Bone marrow (tissue), 2 donors: ENCODE measurements around the gene GOLPH3.
"Not testable (repeated sequence)": the region's sequence is repeated elsewhere in the genome, so short reads cannot be mapped to it uniquely, and the experiment has no call there.

ENCODE experiments used
- DNase-seq, 2 donors: peaks; one replicate each; lab custom pipeline; 2025; lab: John Stamatoyannopoulos, UW

GOLPH3 gene

GRCh38 chr5:32098890-32099310 is 75.2 kb downstream of the GOLPH3 start:
- no peak for DNase-seq

- no peak for DNase-seq
Observed at GRCh38 chr5:32098291-32098690, 75.8 kb downstream of the GOLPH3 start.

- no peak for DNase-seq
Observed at GRCh38 chr5:32096891-32097595, 77.1 kb downstream of the GOLPH3 start.

- DNase-seq: no peak
Observed at GRCh38 chr5:32095261-32095671, 78.9 kb downstream of the GOLPH3 start.

GRCh38 chr5:32094691-32095090 is 79.4 kb downstream of the GOLPH3 start:
- DNase-seq: no peak

- DNase-seq: peak in 1 of 2 donors; percentile 54
Observed at GRCh38 chr5:32092938-32093812, 80.9 kb downstream of the GOLPH3 start.

- no peak for DNase-seq
Observed at GRCh38 chr5:32090755-32091128, 83.4 kb downstream of the GOLPH3 start.

- no peak for DNase-seq
Observed at GRCh38 chr5:32090026-32090754, 83.9 kb downstream of the GOLPH3 start.

DNA sequence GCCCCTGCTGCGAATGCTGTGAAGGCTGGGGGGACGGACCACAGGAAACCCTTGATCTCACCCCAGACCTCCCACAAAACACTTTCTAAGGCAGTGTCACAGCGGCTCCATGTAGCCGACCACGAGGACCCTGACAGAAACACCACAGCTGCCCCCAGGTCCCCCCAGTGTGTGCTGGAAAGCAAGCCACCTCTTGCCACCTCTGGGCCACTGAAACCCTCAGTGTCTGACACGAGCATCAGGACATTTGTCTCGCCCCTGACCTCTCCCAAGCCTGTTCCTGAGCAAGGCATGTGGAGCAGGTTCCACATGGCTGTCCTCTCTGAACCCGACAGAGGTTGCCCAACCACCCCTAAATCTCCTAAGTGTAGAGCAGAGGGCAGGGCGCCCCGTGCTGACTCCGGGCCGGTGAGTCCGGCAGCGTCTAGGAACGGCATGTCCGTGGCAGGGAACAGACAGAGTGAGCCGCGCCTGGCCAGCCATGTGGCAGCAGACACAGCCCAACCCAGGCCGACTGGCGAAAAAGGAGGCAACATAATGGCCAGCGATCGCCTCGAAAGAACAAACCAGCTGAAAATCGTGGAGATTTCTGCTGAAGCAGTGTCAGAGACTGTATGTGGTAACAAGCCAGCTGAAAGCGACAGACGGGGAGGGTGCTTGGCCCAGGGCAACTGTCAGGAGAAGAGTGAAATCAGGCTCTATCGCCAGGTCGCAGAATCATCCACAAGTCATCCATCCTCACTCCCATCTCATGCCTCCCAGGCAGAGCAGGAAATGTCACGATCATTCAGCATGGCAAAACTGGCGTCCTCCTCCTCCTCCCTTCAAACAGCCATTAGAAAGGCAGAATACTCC is 84.7 kb downstream of the GOLPH3 start:
- DNase-seq: no peak

GRCh38 chr5:32088214-32088613 is 85.9 kb downstream of the GOLPH3 start:
- no peak for DNase-seq

GRCh38 chr5:32087086-32088082 is 86.7 kb downstream of the GOLPH3 start:
- DNase-seq: no peak

GRCh38 chr5:32083981-32084430 is 90.1 kb downstream of the GOLPH3 start:
- no peak for DNase-seq

GRCh38 chr5:32082701-32083100 is 91.4 kb downstream of the GOLPH3 start:
- no peak for DNase-seq

DNA sequence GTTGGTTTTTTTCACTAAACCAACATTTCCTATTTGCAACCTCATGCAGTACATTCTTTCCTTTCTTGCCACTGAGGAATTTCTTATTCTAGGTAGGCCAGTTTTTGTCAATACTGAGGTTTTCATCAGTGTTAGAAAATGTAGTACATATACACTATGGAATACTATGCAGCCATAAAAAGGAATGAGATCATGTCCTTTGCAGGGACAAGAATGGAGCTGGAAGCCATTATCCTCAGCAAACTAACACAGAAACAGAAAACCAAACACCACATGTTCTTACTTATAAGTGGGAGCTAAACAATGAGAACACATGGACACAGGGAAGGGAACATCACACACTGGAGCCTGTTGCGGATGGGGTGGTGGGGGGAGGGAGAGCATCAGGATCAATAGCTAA is 93.6 kb downstream of the GOLPH3 start:
- not testable (repeated sequence) for DNase-seq

DNA sequence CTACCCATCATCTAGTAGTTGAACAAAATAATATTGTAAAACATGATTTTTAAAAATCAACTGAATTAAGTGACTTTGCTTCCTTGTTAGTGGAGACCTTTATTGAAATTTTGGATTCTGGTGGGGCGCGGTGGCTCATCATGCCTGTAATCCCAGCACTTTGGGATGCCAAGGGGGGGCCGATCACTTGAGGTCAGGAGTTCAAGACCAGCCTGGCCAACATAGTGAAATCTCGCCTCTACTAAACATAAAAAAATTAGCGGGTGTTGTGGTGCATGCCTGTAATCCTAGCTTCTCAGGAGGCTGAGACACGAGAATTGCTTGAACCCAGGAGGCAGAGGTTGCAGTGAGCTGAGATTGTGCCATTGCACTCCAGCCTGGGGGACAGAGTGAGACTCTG is 95.3 kb downstream of the GOLPH3 start:
- DNase-seq: not testable (repeated sequence)

DNA sequence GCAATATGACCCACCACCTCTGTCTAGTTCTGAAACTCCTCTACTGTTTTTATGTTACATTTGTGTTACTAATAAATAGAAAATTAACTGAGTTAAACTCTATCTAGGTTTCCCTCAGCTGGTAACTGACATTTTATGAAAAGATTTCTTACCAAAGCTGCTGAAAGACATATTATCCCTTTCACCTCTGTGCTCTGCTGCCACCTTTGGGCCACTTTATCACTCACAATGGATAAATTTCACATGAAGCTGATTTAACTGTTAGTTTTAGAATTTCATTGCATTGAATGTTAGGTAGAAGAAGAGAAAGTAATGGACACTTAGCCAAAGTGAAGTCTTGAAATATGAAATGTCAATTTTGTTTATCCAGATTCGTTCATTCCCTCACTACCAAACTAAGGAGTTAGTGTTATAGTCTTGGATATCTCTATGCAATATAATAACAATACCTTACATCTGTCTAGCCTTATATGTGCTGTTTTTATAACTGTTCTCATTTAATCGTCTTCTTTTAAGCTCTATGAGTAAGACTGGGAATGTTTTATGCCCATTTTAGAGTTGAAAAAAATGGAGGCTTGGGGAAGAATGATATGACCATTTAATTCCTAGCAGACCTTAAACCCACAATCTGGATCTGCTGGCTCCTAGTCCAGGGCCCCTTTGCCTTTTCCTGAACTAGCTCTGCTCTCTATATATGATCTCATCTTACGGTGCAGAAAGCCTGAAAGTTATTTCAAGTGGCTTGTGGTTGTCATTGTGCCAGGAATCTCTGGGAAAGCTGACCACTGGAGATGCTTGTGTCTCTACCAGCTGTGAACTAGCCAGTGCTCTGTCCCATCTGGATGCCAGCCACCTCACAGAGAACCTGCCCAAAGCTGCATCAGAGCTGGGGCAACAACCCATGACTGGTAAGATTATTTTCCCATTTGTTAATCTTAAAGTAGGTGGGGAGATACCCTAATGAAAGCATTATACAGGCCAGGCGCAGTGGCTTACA is 97.1 kb downstream of the GOLPH3 start:
- peak in 1 of 2 donors; percentile 20 for DNase-seq
